GM18858 (cell line): ENCODE results near the gene FAM13C.
"Not testable (repeated sequence)": the region's sequence is repeated elsewhere in the genome, so short reads cannot be mapped to it uniquely, and the experiment has no call there.

Experiments used
- ATAC-seq: cut with Tn5 transposase; IDR thresholded peaks from one replicate; pipeline ENCODE4 v1.9.1; 2021; ENCODE audit not compliant: unreplicated experiment

Gene FAM13C

GRCh38 chr10:59362144-59362958, at the start of gene FAM13C:
Gene FAM13C (minus strand): TSS chr10:59362549. CDS start chr10:59362460, 89 bp downstream.
- ATAC-seq, result no peak

GRCh38 chr10:59405235-59405634, 42.9 kb upstream of the FAM13C start:
- ATAC-seq, result no peak

DNA sequence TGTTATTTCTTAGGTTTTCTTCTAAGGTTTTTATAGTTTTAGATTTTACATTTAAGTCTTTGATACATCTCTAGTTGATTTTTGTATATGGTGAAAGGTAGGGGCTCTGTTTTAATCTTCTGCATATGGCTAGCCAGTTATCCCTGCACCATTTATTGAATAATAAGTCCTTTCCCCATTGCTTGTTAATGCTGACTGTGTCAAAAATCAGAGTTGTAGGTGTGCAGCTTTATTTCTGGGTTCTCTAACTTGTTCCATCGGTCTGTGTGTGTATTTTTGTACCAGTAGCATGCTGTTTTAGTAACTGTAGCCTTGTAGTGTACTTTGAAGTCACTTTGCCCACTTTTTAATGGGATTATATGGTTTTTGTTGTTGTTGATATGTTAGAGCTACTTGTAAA, 37.9 kb upstream of the FAM13C start:
- no peak for ATAC-seq

DNA sequence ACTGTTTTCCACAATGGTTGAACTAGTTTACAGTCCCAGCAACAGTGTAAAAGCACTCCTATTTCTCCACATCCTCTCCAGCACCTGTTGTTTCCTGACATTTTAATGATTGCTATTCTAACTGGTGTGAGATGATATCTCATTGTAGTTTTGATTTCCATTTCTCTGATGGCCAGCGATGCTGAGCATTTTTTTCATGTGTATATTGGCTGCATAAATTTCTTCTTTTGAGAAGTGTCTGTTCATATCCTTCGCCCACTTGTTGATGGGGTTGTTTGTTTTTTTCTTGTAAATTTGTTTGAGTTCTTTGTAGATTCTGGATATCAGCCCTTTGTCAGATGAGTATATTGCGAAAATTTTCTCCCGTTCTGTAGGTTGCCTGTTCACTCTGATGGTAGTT, 37.0 kb upstream of the FAM13C start:
- not testable (repeated sequence) for ATAC-seq

- ATAC-seq, result no peak
Observed at GRCh38 chr10:59397961-59398360, 35.6 kb upstream of the FAM13C start.

DNA sequence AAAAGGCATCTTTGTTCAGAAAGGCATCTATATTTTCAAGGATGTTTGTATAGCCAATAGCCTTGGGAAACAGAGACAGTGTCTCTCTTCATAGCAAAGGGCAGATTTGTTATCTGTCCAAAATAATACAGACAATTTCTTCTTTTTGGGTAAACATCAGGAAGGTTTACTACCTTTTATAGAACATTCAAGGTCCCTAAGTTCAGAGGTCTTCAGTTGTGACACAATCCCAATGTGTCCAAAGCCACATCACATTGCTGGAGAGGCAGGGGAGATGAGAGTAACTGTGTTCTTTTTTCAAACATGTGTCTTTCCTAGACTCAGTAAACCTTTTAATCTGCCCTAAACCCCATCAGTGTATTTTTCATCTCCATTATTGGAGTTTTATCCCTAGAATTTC, 33.6 kb upstream of the FAM13C start:
- ATAC-seq, result no peak

DNA sequence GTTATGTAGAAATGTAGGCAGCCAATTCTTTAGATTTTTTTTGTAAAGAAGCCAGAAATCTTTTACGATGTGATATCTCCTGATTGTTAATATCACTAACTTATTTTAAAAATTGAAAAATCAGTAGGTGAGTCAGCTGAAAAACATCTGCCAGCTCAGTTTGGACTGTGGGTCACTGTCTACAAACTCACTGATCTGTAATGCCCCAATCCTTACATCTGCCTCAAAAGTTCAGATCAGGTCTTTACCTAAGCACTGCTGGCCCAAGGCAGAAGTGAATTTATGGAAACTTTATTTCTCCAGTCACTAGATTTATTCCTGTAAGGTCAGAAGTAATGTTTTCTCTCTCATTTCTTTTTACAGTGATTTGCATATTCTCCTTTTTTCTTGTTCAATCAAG, 31.0 kb upstream of the FAM13C start:
- ATAC-seq, result no peak

DNA sequence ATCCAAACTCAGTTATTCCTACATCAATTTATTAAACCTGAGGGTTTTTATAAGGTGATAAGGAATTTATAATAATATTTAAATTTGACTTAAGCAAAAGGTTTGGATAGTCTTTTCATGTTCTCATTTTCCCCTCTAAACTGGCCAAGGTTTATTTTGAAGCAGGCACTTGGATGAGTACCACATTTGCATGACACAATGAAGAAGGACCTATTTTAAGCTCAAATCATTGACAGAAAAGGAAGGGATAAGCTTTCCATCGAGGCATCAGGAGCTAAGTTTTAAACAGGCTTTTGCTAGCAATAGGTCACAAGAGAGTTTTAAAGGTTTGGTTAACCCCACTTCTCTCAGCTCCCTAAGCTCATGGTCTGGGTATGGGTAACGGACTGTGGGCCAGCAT, 28.7 kb upstream of the FAM13C start:
- no peak for ATAC-seq

DNA sequence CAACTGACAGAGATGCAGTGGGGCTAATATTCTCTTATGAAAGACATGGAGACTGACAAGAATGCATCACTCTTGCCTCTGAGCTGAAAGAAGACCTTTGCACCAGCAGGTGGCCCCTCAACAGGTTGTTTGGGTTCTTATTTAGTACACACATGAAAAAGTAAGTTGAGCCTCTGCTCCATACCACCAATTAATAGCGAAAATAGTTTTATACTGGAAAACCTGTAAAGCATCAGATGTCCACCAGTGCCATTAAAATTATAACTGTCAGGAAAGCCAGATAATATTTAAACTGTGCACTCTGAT, 26.3 kb upstream of the FAM13C start:
- ATAC-seq, result no peak

- no peak for ATAC-seq
Observed at GRCh38 chr10:59387951-59388670, 25.8 kb upstream of the FAM13C start.

DNA sequence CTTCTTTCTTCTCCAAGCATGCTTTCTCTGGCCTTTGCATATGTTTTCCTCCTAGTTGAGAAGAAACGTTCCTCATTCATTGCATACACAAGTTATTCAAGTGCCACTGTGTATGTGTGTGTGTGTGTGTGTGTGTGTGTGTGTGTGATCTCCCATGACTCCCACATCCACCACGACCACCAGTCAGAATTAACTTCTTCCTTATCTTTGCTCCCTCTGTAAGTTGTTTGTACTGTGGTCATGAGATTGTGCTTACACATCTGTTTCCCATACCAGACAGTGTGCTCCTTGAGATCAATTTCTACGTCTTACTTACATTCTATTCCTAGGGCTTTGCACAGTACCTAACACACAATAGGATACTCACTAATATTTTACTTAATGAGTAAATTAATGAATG, 22.4 kb upstream of the FAM13C start:
- no peak for ATAC-seq

- ATAC-seq, result no peak
Observed at GRCh38 chr10:59383908-59384307, 21.6 kb upstream of the FAM13C start.

DNA sequence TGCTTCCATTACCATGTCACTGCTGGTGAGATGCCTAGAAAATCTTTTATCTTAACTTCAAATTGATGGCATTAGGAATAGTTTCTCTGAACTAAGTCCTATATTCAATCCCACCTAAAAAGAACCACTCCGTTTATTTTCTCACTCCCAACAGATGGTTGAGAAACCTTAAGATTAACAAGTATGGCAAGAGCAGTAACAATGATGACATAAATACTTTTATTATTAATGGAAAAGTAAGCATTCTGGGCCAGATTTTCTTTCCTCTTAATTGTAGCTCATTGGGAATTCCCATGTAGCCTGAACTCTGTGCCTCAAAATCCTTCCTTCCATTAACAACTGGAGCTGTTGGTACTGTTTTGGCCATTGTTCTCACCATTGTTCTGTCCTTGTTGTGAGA, 21.1 kb upstream of the FAM13C start:
- no peak for ATAC-seq

DNA sequence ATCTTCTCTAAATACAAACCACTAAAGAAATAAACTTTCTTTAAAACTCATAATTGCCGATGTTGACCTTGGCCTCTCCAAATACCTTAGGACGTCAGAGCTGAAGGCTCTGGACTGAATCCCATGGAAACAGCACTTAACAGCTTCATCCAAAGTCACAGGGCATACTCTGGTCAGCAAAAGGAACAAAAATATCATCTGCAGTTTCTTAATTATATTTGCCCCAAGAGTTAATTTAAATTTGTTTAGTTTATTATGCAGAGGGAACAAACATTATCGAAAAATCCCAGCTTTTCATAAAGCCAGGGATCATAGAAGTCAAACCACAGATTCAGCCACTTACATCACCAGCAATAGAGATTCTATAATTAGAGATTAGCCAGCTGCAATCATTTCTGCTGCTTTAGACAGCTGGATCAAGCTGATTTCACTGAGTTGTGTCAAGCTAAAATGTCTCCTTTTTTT, 20.5 kb upstream of the FAM13C start:
- ATAC-seq, result no peak

DNA sequence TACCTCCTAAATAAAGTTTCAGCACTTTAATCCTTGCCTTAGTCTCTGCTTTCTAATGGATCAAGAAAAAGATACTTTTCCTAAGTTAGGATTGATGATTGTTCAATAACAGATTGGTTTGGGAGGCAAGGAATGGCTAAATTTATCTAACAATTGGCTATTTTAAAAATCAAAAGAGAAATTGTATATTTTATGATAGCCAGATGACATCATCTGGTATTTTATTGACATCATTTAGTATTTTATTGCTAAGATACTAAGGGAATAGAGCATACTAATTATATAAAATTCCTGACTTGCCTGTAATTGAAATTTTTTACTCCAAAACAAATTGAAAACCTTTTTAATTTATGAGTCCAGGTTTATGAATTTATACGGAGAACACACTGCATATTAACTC, 19.3 kb upstream of the FAM13C start:
- ATAC-seq, result no peak

GRCh38 chr10:59376846-59377245, 14.5 kb upstream of the FAM13C start:
- no peak for ATAC-seq

- no peak for ATAC-seq
Observed at GRCh38 chr10:59375990-59376389, 13.6 kb upstream of the FAM13C start.

DNA sequence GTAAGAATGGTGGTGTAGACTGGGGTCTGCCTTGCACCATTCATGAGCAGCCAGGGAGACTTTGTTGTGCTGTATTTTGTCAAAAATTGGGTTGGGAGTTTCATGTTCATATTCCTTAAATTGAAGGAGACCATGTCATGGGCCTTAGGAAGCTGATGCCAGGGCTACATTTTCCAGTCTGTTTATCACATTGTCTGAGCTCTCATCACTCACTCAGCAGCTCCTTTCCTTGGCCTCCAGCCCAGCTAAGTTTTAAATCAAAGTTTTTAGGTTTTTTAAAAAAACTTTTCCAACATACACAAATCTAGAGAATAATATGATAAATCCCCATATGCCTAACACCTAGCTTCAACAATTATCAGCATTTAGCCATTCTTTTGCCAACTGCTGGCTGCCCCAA, 12.6 kb upstream of the FAM13C start:
- no peak for ATAC-seq

DNA sequence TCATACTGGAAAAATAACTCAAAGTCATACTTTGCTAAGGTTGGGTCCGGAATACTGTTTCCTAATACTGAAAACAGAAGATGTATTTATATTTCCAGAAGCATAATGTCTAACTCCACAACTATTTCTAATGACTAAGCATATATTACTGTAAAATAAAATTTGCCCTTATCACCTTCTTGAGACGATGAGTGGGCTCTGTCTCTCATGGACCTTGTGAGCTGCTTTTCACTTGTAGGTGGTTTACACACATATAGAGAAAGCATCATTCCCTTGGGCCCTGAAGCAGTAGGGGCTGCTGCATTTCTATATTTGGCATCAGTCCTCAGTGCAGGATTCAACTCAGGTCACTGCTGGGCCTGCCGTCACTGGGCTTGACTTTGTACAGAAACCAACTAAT, 10.7 kb upstream of the FAM13C start:
- ATAC-seq, result no peak

- no peak for ATAC-seq
Observed at GRCh38 chr10:59372543-59372942, 10.2 kb upstream of the FAM13C start.

DNA sequence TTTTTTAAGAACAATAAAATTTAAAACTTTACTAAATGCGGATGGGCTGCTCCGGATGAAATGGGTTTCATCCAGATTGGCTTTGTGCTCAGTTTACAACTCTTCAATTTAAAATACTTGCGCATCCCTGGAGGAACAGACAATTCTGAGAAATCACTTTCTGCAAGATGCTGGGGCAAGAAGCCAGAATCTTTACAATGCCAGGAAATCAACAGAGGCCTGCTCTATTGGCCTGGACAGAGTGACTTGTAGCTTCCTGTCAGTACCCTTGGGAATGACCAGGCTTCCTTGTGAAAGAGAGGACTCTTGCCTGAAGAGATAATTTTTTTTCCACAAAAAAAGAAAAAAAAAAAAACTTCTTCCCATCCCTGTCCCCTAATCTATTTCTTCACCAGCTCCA, 3.9 kb upstream of the FAM13C start:
- no peak for ATAC-seq

- ATAC-seq, result no peak
Observed at GRCh38 chr10:59363446-59363958, 1.2 kb upstream of the FAM13C start.
